C4-2B (cell line): ENCODE measurements around the gene ZNF648.
"Not testable (repeated sequence)": the region's sequence is repeated elsewhere in the genome, so short reads cannot be mapped to it uniquely, and the experiment has no call there.

Source experiments
- H3K27ac ChIP-seq: fragments of 450-650 bp; 2 replicates; pipeline ENCODE4 v1.5.1; 2017
- ZFX ChIP-seq: fragments of 450-650 bp; IDR thresholded peaks from 2 replicates; pipeline ENCODE4 v1.6.1; 2017
- TF ChIP-seq, protein P1 (sequence below): fragments of 450-650 bp; conservative IDR thresholded peaks from 2 replicates; pipeline ENCODE4 v1.5.1; 2017; ENCODE audit warnings: mild to moderate bottlenecking

ZNF648 gene

DNA sequence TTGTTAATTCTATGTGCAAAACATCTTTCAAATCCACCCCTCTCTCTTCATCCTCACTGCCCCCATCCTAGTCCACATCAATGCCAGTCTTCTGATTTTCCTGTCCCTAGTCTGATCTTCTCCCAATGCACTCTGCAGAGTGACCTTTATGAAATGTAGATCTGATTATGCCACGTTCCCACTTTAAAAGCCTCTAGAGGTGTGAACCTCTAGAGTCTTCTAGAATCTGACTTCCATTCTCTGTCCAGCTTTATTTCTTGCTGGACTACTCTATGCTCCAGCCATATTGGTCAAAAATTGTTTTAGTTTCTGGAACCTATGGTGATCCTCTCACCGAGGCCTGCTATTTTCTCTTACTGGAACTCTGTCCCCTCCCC, 32.5 kb downstream of the ZNF648 start:
- no peak; the same call in 1 of the 2 replicates for TF ChIP-seq ZFX
- TF ChIP-seq, protein P1, sequence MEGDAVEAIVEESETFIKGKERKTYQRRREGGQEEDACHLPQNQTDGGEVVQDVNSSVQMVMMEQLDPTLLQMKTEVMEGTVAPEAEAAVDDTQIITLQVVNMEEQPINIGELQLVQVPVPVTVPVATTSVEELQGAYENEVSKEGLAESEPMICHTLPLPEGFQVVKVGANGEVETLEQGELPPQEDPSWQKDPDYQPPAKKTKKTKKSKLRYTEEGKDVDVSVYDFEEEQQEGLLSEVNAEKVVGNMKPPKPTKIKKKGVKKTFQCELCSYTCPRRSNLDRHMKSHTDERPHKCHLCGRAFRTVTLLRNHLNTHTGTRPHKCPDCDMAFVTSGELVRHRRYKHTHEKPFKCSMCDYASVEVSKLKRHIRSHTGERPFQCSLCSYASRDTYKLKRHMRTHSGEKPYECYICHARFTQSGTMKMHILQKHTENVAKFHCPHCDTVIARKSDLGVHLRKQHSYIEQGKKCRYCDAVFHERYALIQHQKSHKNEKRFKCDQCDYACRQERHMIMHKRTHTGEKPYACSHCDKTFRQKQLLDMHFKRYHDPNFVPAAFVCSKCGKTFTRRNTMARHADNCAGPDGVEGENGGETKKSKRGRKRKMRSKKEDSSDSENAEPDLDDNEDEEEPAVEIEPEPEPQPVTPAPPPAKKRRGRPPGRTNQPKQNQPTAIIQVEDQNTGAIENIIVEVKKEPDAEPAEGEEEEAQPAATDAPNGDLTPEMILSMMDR, result no peak
- H3K27ac ChIP-seq, result peak overlapping the region; percentile 69

DNA sequence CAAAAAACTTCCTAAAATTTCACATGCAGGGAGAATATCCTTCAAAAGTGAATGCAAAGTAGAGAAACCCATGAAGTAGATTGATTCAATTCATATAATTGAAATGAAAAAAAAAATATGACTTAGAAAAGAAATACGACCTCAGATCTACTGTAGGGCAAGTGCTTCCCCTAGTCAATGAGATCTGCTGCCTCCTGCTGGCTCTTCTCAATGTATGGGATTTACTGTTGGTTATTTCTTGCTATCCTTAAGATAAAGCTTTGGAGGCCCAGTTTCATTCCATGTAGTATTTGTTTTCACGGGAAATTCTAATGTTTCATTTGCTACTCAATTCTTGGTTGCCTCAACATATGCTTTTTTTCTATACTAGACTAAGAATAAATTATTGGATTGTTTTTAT, 46.2 kb downstream of the ZNF648 start:
- TF ChIP-seq, protein P1, result peak; percentile 52
- no peak for TF ChIP-seq ZFX
- H3K27ac ChIP-seq, result no peak overlapping the region

DNA sequence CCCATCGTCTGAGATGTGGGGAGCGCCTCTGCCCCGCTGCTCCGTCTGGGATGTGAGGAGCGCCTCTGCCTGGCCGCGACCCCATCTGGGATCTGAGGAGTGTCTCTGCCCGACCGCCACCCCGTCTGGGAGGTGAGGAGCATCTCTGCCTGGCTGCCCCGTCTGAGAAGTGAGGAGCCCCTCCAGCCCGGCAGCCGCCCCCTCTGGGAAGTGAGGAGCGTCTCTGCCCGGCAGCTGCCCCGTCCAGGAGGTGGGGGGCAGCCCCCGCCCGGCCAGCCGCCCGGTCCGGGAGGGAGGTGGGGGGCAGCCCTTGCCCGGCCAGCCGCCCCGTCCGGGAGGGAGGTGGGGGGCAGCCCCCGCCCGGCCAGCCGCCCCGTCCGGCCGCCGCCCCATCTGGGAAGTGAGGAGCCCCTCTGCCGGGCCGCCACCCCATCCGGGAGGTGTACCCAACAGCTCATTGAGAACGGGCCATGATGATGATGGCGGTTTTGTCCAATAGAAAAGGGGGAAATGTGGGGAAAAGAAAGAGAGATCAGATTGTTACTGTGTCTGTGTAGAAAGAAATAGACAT, 50.6 kb downstream of the ZNF648 start:
- H3K27ac ChIP-seq, result not testable (repeated sequence)

DNA sequence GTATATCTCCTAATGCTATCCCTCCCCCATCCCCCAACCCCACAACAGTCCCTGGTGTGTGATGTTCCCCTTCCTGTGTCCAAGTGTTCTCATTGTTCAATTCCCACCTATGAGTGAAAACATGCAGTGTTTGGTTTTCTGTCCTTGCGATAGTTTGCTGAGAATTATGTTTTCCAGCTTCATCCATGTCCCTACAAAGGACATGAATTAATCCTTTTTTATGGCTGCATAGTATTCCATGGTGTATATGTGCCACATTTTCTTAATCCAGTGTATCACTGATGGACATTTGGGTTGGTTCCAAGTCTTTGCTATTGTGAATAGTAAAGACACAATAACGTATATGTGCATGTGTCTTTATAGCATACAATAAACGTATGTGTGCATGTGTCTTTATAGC, 56.1 kb downstream of the ZNF648 start:
- not testable (repeated sequence) for H3K27ac ChIP-seq

DNA sequence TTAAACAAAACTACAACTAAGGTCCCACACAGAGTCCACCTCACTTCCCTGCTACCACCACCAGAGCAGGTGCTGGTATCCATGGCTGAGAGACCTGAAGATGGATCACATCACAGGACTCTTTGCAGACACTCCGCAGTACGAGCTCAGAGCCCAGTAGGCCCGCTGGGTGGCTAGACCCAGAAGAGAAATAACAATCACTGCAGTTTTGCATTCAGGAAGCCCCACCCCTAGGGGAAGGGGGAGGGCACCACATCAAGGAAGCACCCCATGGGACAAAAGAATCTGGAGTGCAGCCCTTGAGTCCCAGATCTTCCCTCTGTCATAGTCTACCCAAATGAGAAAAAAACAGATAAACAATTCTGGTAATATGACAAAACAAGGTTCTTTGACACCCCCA, 56.9 kb downstream of the ZNF648 start:
- TF ChIP-seq, protein P1, result no peak
- H3K27ac ChIP-seq, result no peak overlapping the region
